ENCODE measurements around the gene CCDC136.

Gene CCDC136

GRCh38 chr7:128832880-128833147 is 41.0 kb downstream of the CCDC136 start:
- H3K4me2 ChIP-seq (ENCODE audit: low read length), result no peak overlapping the region
- no peaks in the 10 kb centered on the region for H3K36me3 ChIP-seq (ENCODE audit: control insufficient read depth, insufficient read depth, low read length)
- H3K27ac ChIP-seq, result no peak overlapping the region
- no peak overlapping the region for H3K9ac ChIP-seq
- no peaks in the 10 kb centered on the region for H3K79me2 ChIP-seq
- H3K9me3 ChIP-seq (ENCODE audit: control insufficient read depth, low read length), result no peaks in the 10 kb centered on the region
- H3K4me3 ChIP-seq (ENCODE audit: low read depth, low read length), result no peak overlapping the region
- peaks cover 14% of the 10 kb centered on the region for H3K4me1 ChIP-seq
- TF ChIP-seq CTCF (IDR thresholded peaks at IDR 0.05), result no peak
- no peaks in the 10 kb centered on the region for H3K27me3 ChIP-seq (ENCODE audit: control insufficient read depth, insufficient read depth, low read length)
- H2AFZ ChIP-seq, result no peak overlapping the region

- Histone ChIP-seq H2AFZ (no peak overlapping the region), H3K4me2 (ENCODE audit: low read length) (no peak overlapping the region), H3K27ac (no peak overlapping the region), H3K4me1 (peaks cover 14% of the 10 kb centered on the region), H3K79me2 (no peaks in the 10 kb centered on the region), H3K9ac (no peak overlapping the region), H3K36me3 (ENCODE audit: control insufficient read depth, insufficient read depth, low read length) (no peaks in the 10 kb centered on the region), H3K9me3 (ENCODE audit: control insufficient read depth, low read length) (no peaks in the 10 kb centered on the region), H3K27me3 (ENCODE audit: control insufficient read depth, insufficient read depth, low read length) (no peaks in the 10 kb centered on the region), H3K4me3 (ENCODE audit: low read depth, low read length) (no peak overlapping the region)
- TF ChIP-seq CTCF (IDR thresholded peaks at IDR 0.05), result no peak
These were observed 41.6 kb downstream of the CCDC136 start for GRCh38 chr7:128833148-128833945.

GRCh38 chr7:128833946-128834325 is 42.2 kb downstream of the CCDC136 start:
- no peak for TF ChIP-seq CTCF (IDR thresholded peaks at IDR 0.05)
- no peaks in the 10 kb centered on the region for H3K79me2 ChIP-seq
- no peaks in the 10 kb centered on the region for H3K27me3 ChIP-seq (ENCODE audit: control insufficient read depth, insufficient read depth, low read length)
- peaks cover 14% of the 10 kb centered on the region for H3K4me1 ChIP-seq
- H3K4me3 ChIP-seq (ENCODE audit: low read depth, low read length), result no peak overlapping the region
- H3K9me3 ChIP-seq (ENCODE audit: control insufficient read depth, low read length), result no peaks in the 10 kb centered on the region
- H2AFZ ChIP-seq, result no peak overlapping the region
- no peak overlapping the region for H3K9ac ChIP-seq
- no peak overlapping the region for H3K4me2 ChIP-seq (ENCODE audit: low read length)
- no peaks in the 10 kb centered on the region for H3K36me3 ChIP-seq (ENCODE audit: control insufficient read depth, insufficient read depth, low read length)
- no peak overlapping the region for H3K27ac ChIP-seq

GRCh38 chr7:128835231-128835751 is 43.5 kb downstream of the CCDC136 start:
- Histone ChIP-seq H3K27ac (no peak overlapping the region), H3K27me3 (ENCODE audit: control insufficient read depth, insufficient read depth, low read length) (no peaks in the 10 kb centered on the region), H3K4me2 (ENCODE audit: low read length) (no peak overlapping the region), H3K4me1 (peaks cover 14% of the 10 kb centered on the region), H3K79me2 (no peaks in the 10 kb centered on the region), H3K9ac (no peak overlapping the region), H3K36me3 (ENCODE audit: control insufficient read depth, insufficient read depth, low read length) (no peaks in the 10 kb centered on the region), H3K4me3 (ENCODE audit: low read depth, low read length) (no peak overlapping the region), H2AFZ (no peak overlapping the region), H3K9me3 (ENCODE audit: control insufficient read depth, low read length) (no peaks in the 10 kb centered on the region)
- TF ChIP-seq CTCF (IDR thresholded peaks at IDR 0.05), result no peak

Measured in parathyroid adenoma (tissue), 2 donors.